HCT116 (cell line): Measurements from ENCODE around the gene CCDC181.

Source experiments
- EZH2phosphoT487 ChIP-seq: fragments of 200-600 bp; IDR thresholded peaks from 2 replicates; pipeline ENCODE4 v1.6.1; 2018; ENCODE audit warnings: antibody characterized with exemption, borderline replicate concordance
- POLR2A ChIP-seq: IDR thresholded peaks from 2 replicates; pipeline ENCODE4 v1.7.0; 2011; ENCODE audit warnings: borderline replicate concordance; ENCODE audit not compliant: insufficient read depth, insufficient read length; ENCODE audit errors: extremely low read depth
- RAD21 ChIP-seq: IDR thresholded peaks from 2 replicates; pipeline ENCODE4 v1.6.1; 2012; ENCODE audit warnings: low read depth, mild to moderate bottlenecking
- SIN3A ChIP-seq: IDR thresholded peaks from 2 replicates; pipeline ENCODE4 v1.6.1; 2012; ENCODE audit warnings: low read depth
- TF ChIP-seq, protein P1 (sequence below), 3 experiments: fragments of 200-600 bp in 1 of 3; sonication (generic) in 1 of 3; IDR thresholded peaks in 2 of 3; conservative IDR thresholded peaks in 1 of 3; 2 replicates each; pipeline ENCODE4 v1.5.1; 2012 to 2017; ENCODE audit warnings: low read depth in 2 of 3, low read length in 2 of 3, antibody characterized with exemption in 1 of 3, borderline replicate concordance in 1 of 3, control low read depth in 1 of 3, mild to moderate bottlenecking in 1 of 3, mixed read lengths in 1 of 3, mixed run types in 1 of 3, moderate library complexity in 1 of 3; ENCODE audit not compliant: insufficient read depth in 1 of 3
- TF ChIP-seq, protein P2 (sequence below): IDR thresholded peaks from 2 replicates; pipeline ENCODE4 v1.6.1; 2012; ENCODE audit warnings: low read depth

DNA sequence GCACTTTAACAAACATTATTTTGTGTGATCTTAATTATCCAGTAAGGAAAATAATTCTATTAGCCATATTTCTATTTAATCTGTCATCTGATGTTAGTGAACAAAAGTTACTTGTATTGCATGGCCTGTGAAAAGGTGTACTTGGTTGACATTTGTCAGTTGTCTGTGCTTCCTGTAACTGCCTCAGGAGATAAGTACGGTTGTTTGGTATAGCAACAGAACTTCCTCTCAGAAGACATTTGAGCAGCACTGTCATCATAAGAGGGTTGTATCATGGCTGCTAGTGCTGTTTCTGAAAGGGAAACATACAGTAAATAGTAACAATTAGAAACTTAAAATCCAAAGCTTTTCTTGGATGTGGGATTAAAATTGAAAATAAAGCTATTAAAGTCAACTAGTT is 55.9 kb downstream of the CCDC181 start:
- TF ChIP-seq POLR2A: no peak
- TF ChIP-seq, protein P1, sequence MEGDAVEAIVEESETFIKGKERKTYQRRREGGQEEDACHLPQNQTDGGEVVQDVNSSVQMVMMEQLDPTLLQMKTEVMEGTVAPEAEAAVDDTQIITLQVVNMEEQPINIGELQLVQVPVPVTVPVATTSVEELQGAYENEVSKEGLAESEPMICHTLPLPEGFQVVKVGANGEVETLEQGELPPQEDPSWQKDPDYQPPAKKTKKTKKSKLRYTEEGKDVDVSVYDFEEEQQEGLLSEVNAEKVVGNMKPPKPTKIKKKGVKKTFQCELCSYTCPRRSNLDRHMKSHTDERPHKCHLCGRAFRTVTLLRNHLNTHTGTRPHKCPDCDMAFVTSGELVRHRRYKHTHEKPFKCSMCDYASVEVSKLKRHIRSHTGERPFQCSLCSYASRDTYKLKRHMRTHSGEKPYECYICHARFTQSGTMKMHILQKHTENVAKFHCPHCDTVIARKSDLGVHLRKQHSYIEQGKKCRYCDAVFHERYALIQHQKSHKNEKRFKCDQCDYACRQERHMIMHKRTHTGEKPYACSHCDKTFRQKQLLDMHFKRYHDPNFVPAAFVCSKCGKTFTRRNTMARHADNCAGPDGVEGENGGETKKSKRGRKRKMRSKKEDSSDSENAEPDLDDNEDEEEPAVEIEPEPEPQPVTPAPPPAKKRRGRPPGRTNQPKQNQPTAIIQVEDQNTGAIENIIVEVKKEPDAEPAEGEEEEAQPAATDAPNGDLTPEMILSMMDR (IDR thresholded peaks at IDR 0.05 in 2 of 3, conservative IDR thresholded peaks at IDR 0.05 in 1 of 3; ENCODE audit: borderline replicate concordance in 1 of 3, insufficient read depth in 1 of 3, low read depth in 2 of 3, low read length in 2 of 3): no peak
- no peak for TF ChIP-seq EZH2phosphoT487
- TF ChIP-seq, protein P2, sequence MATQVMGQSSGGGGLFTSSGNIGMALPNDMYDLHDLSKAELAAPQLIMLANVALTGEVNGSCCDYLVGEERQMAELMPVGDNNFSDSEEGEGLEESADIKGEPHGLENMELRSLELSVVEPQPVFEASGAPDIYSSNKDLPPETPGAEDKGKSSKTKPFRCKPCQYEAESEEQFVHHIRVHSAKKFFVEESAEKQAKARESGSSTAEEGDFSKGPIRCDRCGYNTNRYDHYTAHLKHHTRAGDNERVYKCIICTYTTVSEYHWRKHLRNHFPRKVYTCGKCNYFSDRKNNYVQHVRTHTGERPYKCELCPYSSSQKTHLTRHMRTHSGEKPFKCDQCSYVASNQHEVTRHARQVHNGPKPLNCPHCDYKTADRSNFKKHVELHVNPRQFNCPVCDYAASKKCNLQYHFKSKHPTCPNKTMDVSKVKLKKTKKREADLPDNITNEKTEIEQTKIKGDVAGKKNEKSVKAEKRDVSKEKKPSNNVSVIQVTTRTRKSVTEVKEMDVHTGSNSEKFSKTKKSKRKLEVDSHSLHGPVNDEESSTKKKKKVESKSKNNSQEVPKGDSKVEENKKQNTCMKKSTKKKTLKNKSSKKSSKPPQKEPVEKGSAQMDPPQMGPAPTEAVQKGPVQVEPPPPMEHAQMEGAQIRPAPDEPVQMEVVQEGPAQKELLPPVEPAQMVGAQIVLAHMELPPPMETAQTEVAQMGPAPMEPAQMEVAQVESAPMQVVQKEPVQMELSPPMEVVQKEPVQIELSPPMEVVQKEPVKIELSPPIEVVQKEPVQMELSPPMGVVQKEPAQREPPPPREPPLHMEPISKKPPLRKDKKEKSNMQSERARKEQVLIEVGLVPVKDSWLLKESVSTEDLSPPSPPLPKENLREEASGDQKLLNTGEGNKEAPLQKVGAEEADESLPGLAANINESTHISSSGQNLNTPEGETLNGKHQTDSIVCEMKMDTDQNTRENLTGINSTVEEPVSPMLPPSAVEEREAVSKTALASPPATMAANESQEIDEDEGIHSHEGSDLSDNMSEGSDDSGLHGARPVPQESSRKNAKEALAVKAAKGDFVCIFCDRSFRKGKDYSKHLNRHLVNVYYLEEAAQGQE: no peak
- TF ChIP-seq SIN3A: no peak
- no peak for TF ChIP-seq RAD21
